Kidney capillary endothelial cell (primary cell): Measurements from ENCODE around the gene LRP8.
"Not testable (repeated sequence)": the region's sequence is repeated elsewhere in the genome, so short reads cannot be mapped to it uniquely, and the experiment has no call there.

ENCODE experiments used
- DNase-seq: peaks from one replicate; pipeline ENCODE4 v3.0.0-alpha.2; 2018; ENCODE audit warnings: low spot score

Gene LRP8

GRCh38 chr1:53210352-53210751, 117.5 kb downstream of the LRP8 start:
- no peak for DNase-seq

GRCh38 chr1:53207726-53208125, 120.1 kb downstream of the LRP8 start:
- no peak for DNase-seq

- DNase-seq, result no peak
These were observed 121.0 kb downstream of the LRP8 start for GRCh38 chr1:53206735-53207379.

GRCh38 chr1:53206083-53206685, 121.7 kb downstream of the LRP8 start:
- DNase-seq, result not testable (repeated sequence)

- not testable (repeated sequence) for DNase-seq
These were observed 122.4 kb downstream of the LRP8 start for GRCh38 chr1:53205496-53205895.

- DNase-seq, result no peak
These were observed 124.4 kb downstream of the LRP8 start for GRCh38 chr1:53203466-53203865.

- DNase-seq, result no peak
These were observed 129.6 kb downstream of the LRP8 start for GRCh38 chr1:53198241-53198651.

GRCh38 chr1:53197291-53198200, 130.3 kb downstream of the LRP8 start:
- no peak for DNase-seq

GRCh38 chr1:53196485-53197290, 131.2 kb downstream of the LRP8 start, which contains the start of gene CPT2:
TSS of gene CPT2 (plus strand) at chr1:53196824. CDS start at chr1:53196944, 120 bp downstream.
- peak; percentile 89 for DNase-seq

- DNase-seq, result no peak
These were observed 131.8 kb downstream of the LRP8 start for GRCh38 chr1:53196017-53196484.

GRCh38 chr1:53195246-53196016, 132.4 kb downstream of the LRP8 start:
- no peak for DNase-seq
